Measurements from ENCODE around the gene NCAPH2.

DNA sequence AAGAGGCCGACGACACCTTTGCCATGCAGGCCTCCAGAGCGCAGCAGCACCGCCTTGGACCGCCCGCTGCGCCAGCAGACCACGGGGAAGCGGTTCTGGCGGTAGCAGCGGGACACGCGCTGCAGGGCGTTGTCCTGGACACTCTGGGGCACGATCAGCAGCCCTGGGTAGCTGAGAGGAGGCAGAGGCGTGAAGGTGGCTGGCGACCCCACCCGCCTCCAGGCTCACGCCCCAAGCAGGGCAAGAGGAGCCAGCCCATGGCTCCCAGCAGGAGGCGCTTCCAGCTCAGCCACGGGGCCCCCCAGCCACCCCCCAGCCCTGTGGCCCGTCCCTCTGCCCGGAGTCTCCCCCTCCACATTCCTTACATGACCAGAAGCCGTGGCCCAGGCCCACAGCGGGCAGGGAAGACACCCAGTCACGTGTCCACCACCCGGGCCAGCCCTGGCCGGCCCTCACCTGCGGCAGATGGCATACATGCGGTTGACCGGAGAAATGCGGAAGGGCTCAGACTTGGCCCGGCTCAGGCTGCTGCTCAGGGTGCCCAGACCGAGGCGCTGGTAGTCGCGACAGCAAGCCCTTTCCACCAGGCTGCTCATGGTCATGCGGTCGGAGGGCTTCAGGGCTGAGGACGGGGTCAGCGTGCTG is 48.4 kb upstream of the NCAPH2 start:
- TF ChIP-seq, protein P1, sequence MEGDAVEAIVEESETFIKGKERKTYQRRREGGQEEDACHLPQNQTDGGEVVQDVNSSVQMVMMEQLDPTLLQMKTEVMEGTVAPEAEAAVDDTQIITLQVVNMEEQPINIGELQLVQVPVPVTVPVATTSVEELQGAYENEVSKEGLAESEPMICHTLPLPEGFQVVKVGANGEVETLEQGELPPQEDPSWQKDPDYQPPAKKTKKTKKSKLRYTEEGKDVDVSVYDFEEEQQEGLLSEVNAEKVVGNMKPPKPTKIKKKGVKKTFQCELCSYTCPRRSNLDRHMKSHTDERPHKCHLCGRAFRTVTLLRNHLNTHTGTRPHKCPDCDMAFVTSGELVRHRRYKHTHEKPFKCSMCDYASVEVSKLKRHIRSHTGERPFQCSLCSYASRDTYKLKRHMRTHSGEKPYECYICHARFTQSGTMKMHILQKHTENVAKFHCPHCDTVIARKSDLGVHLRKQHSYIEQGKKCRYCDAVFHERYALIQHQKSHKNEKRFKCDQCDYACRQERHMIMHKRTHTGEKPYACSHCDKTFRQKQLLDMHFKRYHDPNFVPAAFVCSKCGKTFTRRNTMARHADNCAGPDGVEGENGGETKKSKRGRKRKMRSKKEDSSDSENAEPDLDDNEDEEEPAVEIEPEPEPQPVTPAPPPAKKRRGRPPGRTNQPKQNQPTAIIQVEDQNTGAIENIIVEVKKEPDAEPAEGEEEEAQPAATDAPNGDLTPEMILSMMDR (IDR thresholded peaks at IDR 0.05) = no peak
- no peak for TF ChIP-seq EP300 (IDR thresholded peaks at IDR 0.05)

Data from gastroesophageal sphincter (tissue), 3 donors.